ENCODE data around the gene RASSF5.

RASSF5 gene

GRCh38 chr1:206535853-206536188 is 28.5 kb downstream of the RASSF5 start:
- Histone ChIP-seq H3K9ac (ENCODE audit: low read length in 2 of 2) (no peak overlapping the region), H3K9me3 (ENCODE audit: control insufficient read depth in 2 of 2, low read length in 2 of 2) (no peaks in the 10 kb centered on the region), H3K27me3 (ENCODE audit: control insufficient read depth in 1 of 2, insufficient read depth in 2 of 2, low read length in 2 of 2) (peaks cover 0 to 2% of the 10 kb centered on the region in 2 donors), H3K4me1 (ENCODE audit: control insufficient read depth, insufficient read depth, low read length) (peaks cover 9% of the 10 kb centered on the region), H3K4me3 (ENCODE audit: low read length in 2 of 2) (no peak overlapping the region), H3K27ac (ENCODE audit: low read length) (no peak overlapping the region), H3K36me3 (ENCODE audit: control insufficient read depth in 2 of 2, insufficient read depth in 2 of 2, low read length in 2 of 2) (no peaks in the 10 kb centered on the region)

GRCh38 chr1:206537141-206537540 is 29.8 kb downstream of the RASSF5 start:
- Histone ChIP-seq H3K27me3 (ENCODE audit: control insufficient read depth in 1 of 2, insufficient read depth in 2 of 2, low read length in 2 of 2) (peaks cover 0 to 2% of the 10 kb centered on the region in 2 donors), H3K4me1 (ENCODE audit: control insufficient read depth, insufficient read depth, low read length) (peaks cover 9% of the 10 kb centered on the region), H3K36me3 (ENCODE audit: control insufficient read depth in 2 of 2, insufficient read depth in 2 of 2, low read length in 2 of 2) (no peaks in the 10 kb centered on the region), H3K9me3 (ENCODE audit: control insufficient read depth in 2 of 2, low read length in 2 of 2) (no peaks in the 10 kb centered on the region), H3K9ac (ENCODE audit: low read length in 2 of 2) (no peak overlapping the region), H3K27ac (ENCODE audit: low read length) (no peak overlapping the region), H3K4me3 (ENCODE audit: low read length in 2 of 2) (no peak overlapping the region)

GRCh38 chr1:206538086-206538770 is 30.9 kb downstream of the RASSF5 start:
- no peaks in the 10 kb centered on the region for H3K36me3 ChIP-seq (ENCODE audit: control insufficient read depth in 2 of 2, insufficient read depth in 2 of 2, low read length in 2 of 2)
- H3K4me3 ChIP-seq (ENCODE audit: low read length in 2 of 2) = no peak overlapping the region
- no peak overlapping the region for H3K27ac ChIP-seq (ENCODE audit: low read length)
- no peaks in the 10 kb centered on the region for H3K9me3 ChIP-seq (ENCODE audit: control insufficient read depth in 2 of 2, low read length in 2 of 2)
- peaks cover 9% of the 10 kb centered on the region for H3K4me1 ChIP-seq (ENCODE audit: control insufficient read depth, insufficient read depth, low read length)
- H3K27me3 ChIP-seq (ENCODE audit: control insufficient read depth in 1 of 2, insufficient read depth in 2 of 2, low read length in 2 of 2) = peaks cover 0 to 2% of the 10 kb centered on the region in 2 donors
- H3K9ac ChIP-seq (ENCODE audit: low read length in 2 of 2) = no peak overlapping the region

- H3K4me3 ChIP-seq (ENCODE audit: low read length in 2 of 2) = no peak overlapping the region
- H3K36me3 ChIP-seq (ENCODE audit: control insufficient read depth in 2 of 2, insufficient read depth in 2 of 2, low read length in 2 of 2) = no peaks in the 10 kb centered on the region
- H3K27me3 ChIP-seq (ENCODE audit: control insufficient read depth in 1 of 2, insufficient read depth in 2 of 2, low read length in 2 of 2) = peaks cover 0 to 2% of the 10 kb centered on the region in 2 donors
- H3K9ac ChIP-seq (ENCODE audit: low read length in 2 of 2) = no peak overlapping the region
- H3K9me3 ChIP-seq (ENCODE audit: control insufficient read depth in 2 of 2, low read length in 2 of 2) = no peaks in the 10 kb centered on the region
- H3K4me1 ChIP-seq (ENCODE audit: control insufficient read depth, insufficient read depth, low read length) = peaks cover 9% of the 10 kb centered on the region
- H3K27ac ChIP-seq (ENCODE audit: low read length) = no peak overlapping the region
Observed at GRCh38 chr1:206538901-206539640, 31.7 kb downstream of the RASSF5 start.

- Histone ChIP-seq H3K36me3 (ENCODE audit: control insufficient read depth in 2 of 2, insufficient read depth in 2 of 2, low read length in 2 of 2) (no peaks in the 10 kb centered on the region), H3K27me3 (ENCODE audit: control insufficient read depth in 1 of 2, insufficient read depth in 2 of 2, low read length in 2 of 2) (peaks cover 0 to 2% of the 10 kb centered on the region in 2 donors), H3K4me1 (ENCODE audit: control insufficient read depth, insufficient read depth, low read length) (peaks cover 13% of the 10 kb centered on the region), H3K9me3 (ENCODE audit: control insufficient read depth in 2 of 2, low read length in 2 of 2) (no peaks in the 10 kb centered on the region), H3K27ac (ENCODE audit: low read length) (no peak overlapping the region), H3K9ac (ENCODE audit: low read length in 2 of 2) (no peak overlapping the region), H3K4me3 (ENCODE audit: low read length in 2 of 2) (no peak overlapping the region)
Observed at GRCh38 chr1:206540044-206540780, 32.9 kb downstream of the RASSF5 start.

- peaks cover 13% of the 10 kb centered on the region for H3K4me1 ChIP-seq (ENCODE audit: control insufficient read depth, insufficient read depth, low read length)
- no peaks in the 10 kb centered on the region for H3K36me3 ChIP-seq (ENCODE audit: control insufficient read depth in 2 of 2, insufficient read depth in 2 of 2, low read length in 2 of 2)
- H3K9ac ChIP-seq (ENCODE audit: low read length in 2 of 2) = no peak overlapping the region
- no peak overlapping the region for H3K4me3 ChIP-seq (ENCODE audit: low read length in 2 of 2)
- H3K9me3 ChIP-seq (ENCODE audit: control insufficient read depth in 2 of 2, low read length in 2 of 2) = no peaks in the 10 kb centered on the region
- no peak overlapping the region for H3K27ac ChIP-seq (ENCODE audit: low read length)
- no peaks in the 10 kb centered on the region for H3K27me3 ChIP-seq (ENCODE audit: control insufficient read depth in 1 of 2, insufficient read depth in 2 of 2, low read length in 2 of 2)
Observed at GRCh38 chr1:206541236-206541833, 34.0 kb downstream of the RASSF5 start.

- H3K4me3 ChIP-seq (ENCODE audit: low read length in 2 of 2) = no peak overlapping the region
- H3K9ac ChIP-seq (ENCODE audit: low read length in 2 of 2) = no peak overlapping the region
- H3K27ac ChIP-seq (ENCODE audit: low read length) = no peak overlapping the region
- H3K9me3 ChIP-seq (ENCODE audit: control insufficient read depth in 2 of 2, low read length in 2 of 2) = no peaks in the 10 kb centered on the region
- peaks cover 11% of the 10 kb centered on the region for H3K4me1 ChIP-seq (ENCODE audit: control insufficient read depth, insufficient read depth, low read length)
- H3K36me3 ChIP-seq (ENCODE audit: control insufficient read depth in 2 of 2, insufficient read depth in 2 of 2, low read length in 2 of 2) = no peaks in the 10 kb centered on the region
- H3K27me3 ChIP-seq (ENCODE audit: control insufficient read depth in 1 of 2, insufficient read depth in 2 of 2, low read length in 2 of 2) = no peaks in the 10 kb centered on the region
Observed at GRCh38 chr1:206544562-206545257, 37.4 kb downstream of the RASSF5 start.

GRCh38 chr1:206545351-206545750 is 38.0 kb downstream of the RASSF5 start:
- Histone ChIP-seq H3K27ac (ENCODE audit: low read length) (no peak overlapping the region), H3K4me1 (ENCODE audit: control insufficient read depth, insufficient read depth, low read length) (peaks cover 4% of the 10 kb centered on the region), H3K27me3 (ENCODE audit: control insufficient read depth in 1 of 2, insufficient read depth in 2 of 2, low read length in 2 of 2) (no peaks in the 10 kb centered on the region), H3K9ac (ENCODE audit: low read length in 2 of 2) (no peak overlapping the region), H3K9me3 (ENCODE audit: control insufficient read depth in 2 of 2, low read length in 2 of 2) (no peaks in the 10 kb centered on the region), H3K36me3 (ENCODE audit: control insufficient read depth in 2 of 2, insufficient read depth in 2 of 2, low read length in 2 of 2) (no peaks in the 10 kb centered on the region), H3K4me3 (ENCODE audit: low read length in 2 of 2) (no peak overlapping the region)

GRCh38 chr1:206547104-206547503 is 39.8 kb downstream of the RASSF5 start:
- no peak overlapping the region for H3K4me3 ChIP-seq (ENCODE audit: low read length in 2 of 2)
- no peaks in the 10 kb centered on the region for H3K27me3 ChIP-seq (ENCODE audit: control insufficient read depth in 1 of 2, insufficient read depth in 2 of 2, low read length in 2 of 2)
- H3K27ac ChIP-seq (ENCODE audit: low read length) = no peak overlapping the region
- no peaks in the 10 kb centered on the region for H3K9me3 ChIP-seq (ENCODE audit: control insufficient read depth in 2 of 2, low read length in 2 of 2)
- peaks cover 4% of the 10 kb centered on the region for H3K4me1 ChIP-seq (ENCODE audit: control insufficient read depth, insufficient read depth, low read length)
- no peak overlapping the region for H3K9ac ChIP-seq (ENCODE audit: low read length in 2 of 2)
- no peaks in the 10 kb centered on the region for H3K36me3 ChIP-seq (ENCODE audit: control insufficient read depth in 2 of 2, insufficient read depth in 2 of 2, low read length in 2 of 2)

GRCh38 chr1:206550446-206550845 is 43.1 kb downstream of the RASSF5 start:
- no peaks in the 10 kb centered on the region for H3K9me3 ChIP-seq (ENCODE audit: control insufficient read depth in 2 of 2, low read length in 2 of 2)
- H3K36me3 ChIP-seq (ENCODE audit: control insufficient read depth in 2 of 2, insufficient read depth in 2 of 2, low read length in 2 of 2) = no peaks in the 10 kb centered on the region
- H3K4me1 ChIP-seq (ENCODE audit: control insufficient read depth, insufficient read depth, low read length) = peaks cover under 1% of the 10 kb centered on the region
- H3K27me3 ChIP-seq (ENCODE audit: control insufficient read depth in 1 of 2, insufficient read depth in 2 of 2, low read length in 2 of 2) = no peaks in the 10 kb centered on the region
- no peak overlapping the region for H3K4me3 ChIP-seq (ENCODE audit: low read length in 2 of 2)
- no peak overlapping the region for H3K9ac ChIP-seq (ENCODE audit: low read length in 2 of 2)
- no peak overlapping the region for H3K27ac ChIP-seq (ENCODE audit: low read length)

Data from stomach smooth muscle (tissue), 2 donors.